Astrocyte (in vitro differentiated cells and primary cell): ENCODE data around the gene IL17RE.

Source experiments
- CTCF ChIP-seq: IDR thresholded peaks from 2 replicates; pipeline ENCODE4 v1.5.1; 2011; ENCODE audit warnings: low read depth, mild to moderate bottlenecking, inconsistent platforms, low read length, moderate library complexity; ENCODE audit not compliant: insufficient read depth
- EZH2 ChIP-seq: IDR thresholded peaks from 2 replicates; pipeline ENCODE4 v1.6.1; 2012; ENCODE audit warnings: mild to moderate bottlenecking, low read length, inconsistent platforms; ENCODE audit not compliant: insufficient read depth

GRCh38 chr3:9949626-9950025 lies 47.0 kb downstream of the IL17RE start:
- TF ChIP-seq CTCF: no peak
- no peak for TF ChIP-seq EZH2
